HG03558 (cell line): ENCODE data around the gene LY86.

ENCODE experiments used
- ATAC-seq: cut with Tn5 transposase; IDR thresholded peaks from one replicate; pipeline ENCODE4 v1.9.1; 2021; ENCODE audit warnings: moderate number of reproducible peaks; ENCODE audit not compliant: unreplicated experiment; ENCODE audit errors: extremely low read depth

Gene LY86

GRCh38 chr6:6588064-6588923 lies at the start of gene LY86:
Gene LY86 (plus strand): TSS chr6:6588720. CDS start chr6:6588735, 15 bp downstream.
- ATAC-seq = peak; percentile 27

GRCh38 chr6:6539036-6539435 lies 49.5 kb upstream of the LY86 start:
- ATAC-seq = no peak

- ATAC-seq = no peak
Measured at GRCh38 chr6:6542357-6542756, 46.2 kb upstream of the LY86 start.

- no peak for ATAC-seq
Measured at GRCh38 chr6:6543181-6543879, 45.2 kb upstream of the LY86 start.

- ATAC-seq = no peak
Measured at GRCh38 chr6:6545616-6546317, 42.8 kb upstream of the LY86 start.

- ATAC-seq = peak; percentile 18
Measured at GRCh38 chr6:6546318-6547109, 42.0 kb upstream of the LY86 start.

GRCh38 chr6:6547110-6547879 lies 41.2 kb upstream of the LY86 start:
- ATAC-seq = peak; percentile 77

- ATAC-seq = no peak
Measured at GRCh38 chr6:6556161-6556737, 32.3 kb upstream of the LY86 start.

GRCh38 chr6:6556738-6557503 lies 31.6 kb upstream of the LY86 start:
- ATAC-seq = no peak

- no peak for ATAC-seq
Measured at GRCh38 chr6:6557504-6557839, 31.0 kb upstream of the LY86 start.

- ATAC-seq = no peak
Measured at GRCh38 chr6:6557886-6558285, 30.6 kb upstream of the LY86 start.

- no peak for ATAC-seq
Measured at GRCh38 chr6:6559994-6560570, 28.4 kb upstream of the LY86 start.

- ATAC-seq = no peak
Measured at GRCh38 chr6:6560909-6561308, 27.6 kb upstream of the LY86 start.

GRCh38 chr6:6564154-6564553 lies 24.4 kb upstream of the LY86 start:
- ATAC-seq = no peak

GRCh38 chr6:6565069-6565468 lies 23.5 kb upstream of the LY86 start:
- no peak for ATAC-seq

GRCh38 chr6:6565488-6565887 lies 23.0 kb upstream of the LY86 start:
- ATAC-seq = no peak

- ATAC-seq = no peak
Measured at GRCh38 chr6:6566766-6567165, 21.8 kb upstream of the LY86 start.

- ATAC-seq = no peak
Measured at GRCh38 chr6:6569096-6569810, 19.3 kb upstream of the LY86 start.
